Sigmoid colon (tissue), 7 donors: Measurements from ENCODE around the gene RXRA. TPM values are rescaled to one million over a fixed set of nuclear protein-coding genes. Genes with fewer than 3 reads are reported as not detected.

Experiments
- DNase-seq: peaks from one replicate; pipeline ENCODE4 v3.0.0-alpha.2; 2019
- H3K27ac ChIP-seq, 4 donors: fragments of 200-600 bp; sonication (generic); one replicate each; pipeline ENCODE4 v1.5.1; 2016 to 2019; ENCODE audit warnings: mild to moderate bottlenecking in 1 of 4
- H3K27me3 ChIP-seq, 3 donors: fragments of 200-600 bp; sonication (generic); one replicate each; pipeline ENCODE4 v1.5.1; 2019; ENCODE audit warnings: mild to moderate bottlenecking in 1 of 3
- H3K36me3 ChIP-seq, 4 donors: fragments of 200-600 bp; sonication (generic); one replicate each; pipeline ENCODE4 v1.5.1; 2016 to 2019
- H3K4me1 ChIP-seq, 4 donors: fragments of 200-600 bp; sonication (generic); one replicate each; pipeline ENCODE4 v1.5.1; 2017 to 2019
- H3K4me3 ChIP-seq, 4 donors: fragments of 200-600 bp; sonication (generic); one replicate each; pipeline ENCODE4 v1.5.1; 2017 to 2019; ENCODE audit warnings: mild to moderate bottlenecking in 2 of 4, moderate library complexity in 1 of 4
- H3K9me3 ChIP-seq, 4 donors: fragments of 200-600 bp in 3 of 4; sonication (generic) in 3 of 4; one replicate each; pipeline versions ENCODE4 v1.5.1 to v1.6.1; 2013 to 2019
- EP300 ChIP-seq, 4 donors: sonication (generic); formaldehyde crosslinking; IDR thresholded peaks; one replicate each; pipeline ENCODE4 v1.6.1; 2017; ENCODE audit warnings: antibody characterized with exemption in 4 of 4
- POLR2A ChIP-seq, 2 donors: fragments of 450-650 bp; IDR thresholded peaks; one replicate each; pipeline ENCODE4 v1.6.1; 2016; ENCODE audit warnings: antibody characterized with exemption in 2 of 2, mild to moderate bottlenecking in 2 of 2, moderate library complexity in 2 of 2
- POLR2AphosphoS5 ChIP-seq, 4 donors: sonication (generic); formaldehyde crosslinking; IDR thresholded peaks; one replicate each; pipeline ENCODE4 v1.6.1; 2017; ENCODE audit warnings: antibody characterized with exemption in 4 of 4
- WGBS, 2 donors: extraction: QIAGEN DNeasy Blood & Tissue Kit; methylation state at CpG; one replicate each; pipeline ENCODE4 v1.1.7; 2013; 5-methylcytosine and 5-hydroxymethylcytosine counted together
- intact Hi-C: fragments of 100-400 bp; cut with DNase I; formaldehyde crosslinking; loops from one replicate; pipeline ENCODE4 v1.15.1; 2023
- polyA plus RNA-seq, 3 donors: library from polyadenylated mRNA; stranded (reverse); fragments of 200-250 nt; gene quantifications; one replicate each; pipeline ENCODE4 v1.2.3, GENCODE V29; 2013
- total RNA-seq, 4 donors: library from RNA; depleted of rRNA; stranded (reverse); fragments of >200 nt; gene quantifications; one replicate each; pipeline ENCODE4 v1.1.0, GENCODE V29; 2016
- TF ChIP-seq, protein P1 (sequence below), 4 experiments: fragments of 450-650 bp in 3 of 4; fragments of 200-600 bp in 1 of 4; IDR thresholded peaks; one replicate each; pipeline ENCODE4 v1.5.1; 2016 to 2019; ENCODE audit warnings: antibody characterized with exemption in 4 of 4, mild to moderate bottlenecking in 3 of 4, moderate library complexity in 2 of 4
- donor health status: healthy with polysubstance abuse.
- donor health status: Bipolar disorder and iron deficiency.
- donor health status: healthy.

RXRA gene
- total and polyA plus RNA-seq, 7 donors, result 26.7 to 50.8 (median 35.7) TPM

DNA sequence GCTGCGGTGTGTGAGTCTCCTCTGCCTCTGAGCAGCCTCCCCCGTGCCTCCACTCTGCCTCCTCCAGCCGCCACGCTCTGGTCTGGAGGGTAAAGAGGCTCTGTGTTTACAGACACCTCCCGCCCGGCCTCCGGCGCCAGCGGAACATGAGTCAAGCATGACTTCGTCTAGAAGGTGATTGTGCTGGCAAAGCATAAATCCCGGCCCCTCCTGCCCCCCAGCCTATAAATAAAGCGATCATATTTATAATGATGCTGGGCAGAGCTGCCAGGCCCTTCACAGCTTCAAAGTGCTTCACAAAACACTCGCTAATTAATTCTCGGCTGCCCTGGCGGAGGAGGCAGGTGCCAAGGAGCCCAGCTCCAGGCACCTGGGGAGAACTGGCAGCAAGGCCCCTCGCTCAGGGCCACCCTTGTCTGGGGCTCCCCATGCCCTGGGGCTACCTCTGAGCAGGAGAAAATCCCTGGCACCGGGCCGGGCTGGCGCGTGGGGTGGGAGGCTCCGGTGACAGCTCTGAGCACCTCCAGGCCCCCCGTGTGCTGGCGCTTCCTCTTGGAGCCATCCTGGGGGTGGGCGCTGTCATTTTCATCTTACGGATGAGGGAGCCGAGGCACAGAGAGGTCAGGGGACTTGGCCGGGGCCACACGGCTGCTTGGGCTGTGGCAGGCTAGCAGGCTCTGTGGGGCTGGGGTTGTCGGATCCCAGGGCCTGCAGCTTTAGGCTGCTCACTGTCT is 87.8 kb downstream of the RXRA start:
- TF ChIP-seq, protein P1, sequence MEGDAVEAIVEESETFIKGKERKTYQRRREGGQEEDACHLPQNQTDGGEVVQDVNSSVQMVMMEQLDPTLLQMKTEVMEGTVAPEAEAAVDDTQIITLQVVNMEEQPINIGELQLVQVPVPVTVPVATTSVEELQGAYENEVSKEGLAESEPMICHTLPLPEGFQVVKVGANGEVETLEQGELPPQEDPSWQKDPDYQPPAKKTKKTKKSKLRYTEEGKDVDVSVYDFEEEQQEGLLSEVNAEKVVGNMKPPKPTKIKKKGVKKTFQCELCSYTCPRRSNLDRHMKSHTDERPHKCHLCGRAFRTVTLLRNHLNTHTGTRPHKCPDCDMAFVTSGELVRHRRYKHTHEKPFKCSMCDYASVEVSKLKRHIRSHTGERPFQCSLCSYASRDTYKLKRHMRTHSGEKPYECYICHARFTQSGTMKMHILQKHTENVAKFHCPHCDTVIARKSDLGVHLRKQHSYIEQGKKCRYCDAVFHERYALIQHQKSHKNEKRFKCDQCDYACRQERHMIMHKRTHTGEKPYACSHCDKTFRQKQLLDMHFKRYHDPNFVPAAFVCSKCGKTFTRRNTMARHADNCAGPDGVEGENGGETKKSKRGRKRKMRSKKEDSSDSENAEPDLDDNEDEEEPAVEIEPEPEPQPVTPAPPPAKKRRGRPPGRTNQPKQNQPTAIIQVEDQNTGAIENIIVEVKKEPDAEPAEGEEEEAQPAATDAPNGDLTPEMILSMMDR (IDR thresholded peaks at IDR 0.05), result no peak
- TF ChIP-seq EP300 (IDR thresholded peaks at IDR 0.05) (peak in 2 of 4 donors; percentile 48 to 82), POLR2AphosphoS5 (IDR thresholded peaks at IDR 0.05) (peak; percentile 82 to 92 (median 88)), POLR2A (IDR thresholded peaks at IDR 0.05) (no peak)
- intact Hi-C loops, result loop anchor here (2.0 to 5.0 kb wide), 2 partner anchors 27 to 47 kb away; no protein-coding TSS in a partner anchor
- H3K36me3 ChIP-seq, result peaks cover 6 to 36% (median 15%) of the 10 kb centered on the region in 4 donors
- H3K4me3 ChIP-seq, result no peak overlapping the region
- peaks cover 0 to 80% (median 71%) of the 10 kb centered on the region in 4 donors for H3K4me1 ChIP-seq
- H3K27me3 ChIP-seq, result no peaks in the 10 kb centered on the region
- peak overlapping the region; percentile 70 to 78 (median 76) for H3K27ac ChIP-seq
- H3K9me3 ChIP-seq, result no peaks in the 10 kb centered on the region
- whole genome bisulfite sequencing, 2 donors, result 85 to 87% methylated on average over 29 of the region's 29 CpGs
- peak; percentile 96 for DNase-seq

DNA sequence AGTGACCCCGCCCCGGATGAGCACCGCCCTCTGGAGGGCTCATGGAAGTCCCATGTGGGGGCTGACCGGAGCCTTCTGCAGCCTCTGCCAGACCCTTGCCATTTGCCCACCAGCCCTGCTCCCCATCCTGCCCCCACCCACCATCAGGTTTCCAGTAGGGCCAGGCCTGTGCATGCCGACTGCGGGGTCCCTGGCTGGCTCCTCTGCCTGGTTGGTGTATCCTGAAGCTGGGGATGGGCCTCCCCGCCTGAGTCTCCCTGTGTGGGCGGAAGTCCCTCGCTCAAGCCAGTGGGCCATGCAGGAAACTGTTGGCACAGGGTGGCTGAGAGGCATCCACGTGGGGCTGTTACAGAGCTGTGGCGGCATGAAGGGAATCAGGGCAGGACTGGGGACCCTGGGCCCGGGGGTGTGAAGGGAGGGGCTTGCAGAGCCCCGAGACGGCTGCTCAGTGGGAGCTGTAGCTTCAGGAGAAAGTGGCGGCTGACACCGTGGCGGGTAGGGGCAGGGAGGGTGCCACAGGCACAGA is 88.7 kb downstream of the RXRA start:
- no peak for DNase-seq
- peaks cover 0 to 73% (median 70%) of the 10 kb centered on the region in 4 donors for H3K4me1 ChIP-seq
- WGBS, 2 donors, result 86 to 88% methylated on average over 17 of the region's 17 CpGs

DNA sequence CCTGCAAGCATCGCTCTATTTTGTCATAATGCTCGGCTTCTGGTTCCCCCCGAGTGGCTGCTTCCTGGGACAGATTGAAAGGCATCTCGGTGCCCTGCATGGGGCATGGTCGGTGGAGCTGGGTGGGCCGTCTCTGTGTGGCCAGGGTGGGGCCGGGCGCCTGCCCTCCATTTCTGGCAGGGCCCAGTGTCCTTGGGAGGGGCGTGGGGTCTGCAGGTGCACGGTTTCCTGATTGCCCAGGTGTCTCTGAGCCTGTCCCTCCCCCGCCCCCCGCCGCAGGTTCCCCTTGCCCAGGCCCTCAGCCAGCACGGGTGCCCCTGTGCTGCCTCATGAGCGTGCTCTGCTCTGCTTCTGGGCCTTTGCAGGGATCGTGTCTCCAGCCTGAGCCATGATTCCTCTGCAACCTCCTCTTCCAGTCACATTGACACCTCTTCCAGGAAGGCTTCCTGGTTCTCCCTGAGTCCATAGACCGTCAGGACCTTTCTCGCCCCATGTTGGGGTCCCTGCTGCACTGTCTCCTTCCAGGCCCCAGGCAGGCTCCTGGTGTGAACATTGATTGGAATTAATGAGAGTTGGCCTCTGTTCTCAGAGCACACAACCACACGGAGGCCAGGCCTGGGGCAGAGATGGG is 90.2 kb downstream of the RXRA start:
- H3K36me3 ChIP-seq, result peaks cover 6 to 45% (median 18%) of the 10 kb centered on the region in 4 donors
- no peak for DNase-seq
- no peak overlapping the region for H3K27ac ChIP-seq
- no peaks in the 10 kb centered on the region for H3K27me3 ChIP-seq
- H3K4me3 ChIP-seq, result no peak overlapping the region
- no peaks in the 10 kb centered on the region for H3K9me3 ChIP-seq
- peaks cover 0 to 75% (median 62%) of the 10 kb centered on the region in 4 donors for H3K4me1 ChIP-seq
- TF ChIP-seq EP300 (IDR thresholded peaks at IDR 0.05) (no peak), POLR2AphosphoS5 (IDR thresholded peaks at IDR 0.05) (no peak)
- TF ChIP-seq, protein P1 (IDR thresholded peaks at IDR 0.05), result no peak
- intact Hi-C loops, result no loop called here
- WGBS, 2 donors, result 83 to 88% methylated on average over 19 of the region's 19 CpGs

More for the DNA sequence above, 88.7 kb downstream of the RXRA start:
- no peak overlapping the region for H3K4me3 ChIP-seq
- no peaks in the 10 kb centered on the region for H3K27me3 ChIP-seq
- H3K27ac ChIP-seq, result peak overlapping the region in 2 of 4 donors; percentile 70 to 75
- no peaks in the 10 kb centered on the region for H3K9me3 ChIP-seq
- intact Hi-C loops, result loop anchor here (5.0 kb wide), 1 partner anchor 48 kb away; no protein-coding TSS in a partner anchor
- TF ChIP-seq EP300 (IDR thresholded peaks at IDR 0.05) (no peak), POLR2A (IDR thresholded peaks at IDR 0.05) (no peak), POLR2AphosphoS5 (IDR thresholded peaks at IDR 0.05) (no peak)
- TF ChIP-seq, protein P1 (IDR thresholded peaks at IDR 0.05), result no peak
- H3K36me3 ChIP-seq, result peaks cover 6 to 33% (median 14%) of the 10 kb centered on the region in 4 donors

DNA sequence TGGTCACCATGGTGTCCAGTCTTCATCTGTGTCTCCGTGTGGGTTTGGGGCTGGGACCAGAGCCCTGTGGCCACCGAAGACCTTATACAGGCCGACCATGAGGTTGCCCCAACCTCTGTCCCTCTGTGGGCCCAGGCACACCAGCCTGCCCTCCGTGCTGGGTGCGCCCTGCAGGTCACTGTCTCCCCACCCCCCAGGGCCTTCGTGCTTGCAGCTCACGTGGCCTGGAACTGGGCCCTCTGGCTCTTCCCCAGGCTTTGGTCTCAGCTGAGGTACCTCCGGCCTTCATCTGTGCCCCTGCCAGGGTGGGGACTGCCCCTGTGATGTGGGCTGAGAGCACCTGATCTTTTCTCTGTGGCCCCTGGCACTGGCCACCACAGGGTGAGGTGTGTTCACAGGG is 92.1 kb downstream of the RXRA start:
- intact Hi-C loops, result no loop called here
- Histone ChIP-seq H3K9me3 (no peaks in the 10 kb centered on the region), H3K27me3 (no peaks in the 10 kb centered on the region), H3K27ac (peak overlapping the region in 1 of 4 donors; percentile 27), H3K4me3 (no peak overlapping the region), H3K36me3 (peaks cover 6 to 63% (median 31%) of the 10 kb centered on the region in 4 donors), H3K4me1 (peaks cover 0 to 65% (median 47%) of the 10 kb centered on the region in 4 donors)
- TF ChIP-seq POLR2AphosphoS5 (IDR thresholded peaks at IDR 0.05), result no peak
- no peak for TF ChIP-seq POLR2A (IDR thresholded peaks at IDR 0.05)
- TF ChIP-seq, protein P1 (IDR thresholded peaks at IDR 0.05), result no peak
- TF ChIP-seq EP300 (IDR thresholded peaks at IDR 0.05), result no peak
- WGBS, 2 donors, result 85 to 86% methylated on average over 8 of the region's 8 CpGs
- DNase-seq, result no peak
